HEK293 (cell line): ENCODE data around the gene GDAP1L1.

Experiments
- CTCF ChIA-PET: fragments of 350-600 bp; formaldehyde crosslinking; extraction: SDS; loops from one replicate; lab custom pipeline; 2021; ENCODE audit warnings: antibody characterized with exemption; lab: Yijun Ruan, JAX
- POLR2A ChIA-PET: fragments of 300-600 bp; formaldehyde crosslinking; extraction: SDS; loops from one replicate; lab custom pipeline; 2020; ENCODE audit warnings: antibody characterized with exemption, inconsistent platforms; lab: Yijun Ruan, JAX
- H3K27ac ChIP-seq: fragments of 200-500 bp; sonication (Bioruptor generic); 2 replicates; pipeline ENCODE4 v1.5.1; 2014; ENCODE audit warnings: low read depth, low read length, control low read depth, inconsistent platforms; ENCODE audit errors: extremely low read depth
- H3K36me3 ChIP-seq, 2 experiments: fragments of 200-500 bp in 1 of 2; sonication (Bioruptor generic) in 1 of 2; 1 replicate in 1 of 2; 2 replicates in 1 of 2; pipeline ENCODE4 v1.5.1; 2014 to 2017; ENCODE audit warnings: inconsistent platforms in 2 of 2, low read length in 2 of 2; ENCODE audit not compliant: control insufficient read depth in 2 of 2, insufficient read depth in 1 of 2
- H3K4me1 ChIP-seq: fragments of 200-500 bp; sonication (Bioruptor generic); 2 replicates; pipeline ENCODE4 v1.5.1; 2014; ENCODE audit warnings: mild to moderate bottlenecking, low read length, inconsistent platforms; ENCODE audit not compliant: control insufficient read depth, insufficient read depth
- H3K4me3 ChIP-seq: 2 replicates; pipeline ENCODE4 v1.5.1; 2011; ENCODE audit warnings: low read depth, mild to moderate bottlenecking, control low read depth, low read length, moderate library complexity
- H3K9me3 ChIP-seq: fragments of 200-500 bp; sonication (Bioruptor generic); 2 replicates; pipeline ENCODE4 v1.5.1; 2014; ENCODE audit warnings: low read depth, low read length, inconsistent platforms; ENCODE audit not compliant: control insufficient read depth, insufficient read depth
- CTCF ChIP-seq: fragments of 450-650 bp; formaldehyde crosslinking; IDR thresholded peaks from 2 replicates; pipeline ENCODE4 v1.5.1; 2016; ENCODE audit warnings: missing biosample characterization, missing genetic modification characterization
- GLIS2 ChIP-seq: fragments of 450-650 bp; formaldehyde crosslinking; IDR thresholded peaks from 2 replicates; pipeline ENCODE4 v1.5.1; 2016; ENCODE audit warnings: missing biosample characterization, missing genetic modification characterization
- KLF7 ChIP-seq: fragments of 450-650 bp; formaldehyde crosslinking; IDR thresholded peaks from 2 replicates; pipeline ENCODE4 v1.5.1; 2016; ENCODE audit warnings: missing biosample characterization, missing genetic modification characterization, borderline replicate concordance
- MZF1 ChIP-seq: fragments of 450-650 bp; formaldehyde crosslinking; IDR thresholded peaks from 2 replicates; pipeline ENCODE4 v1.5.1; 2017; ENCODE audit warnings: missing biosample characterization, missing genetic modification characterization, borderline replicate concordance
- OSR2 ChIP-seq: fragments of 450-650 bp; formaldehyde crosslinking; IDR thresholded peaks from 2 replicates; pipeline ENCODE4 v1.5.1; 2016; ENCODE audit warnings: missing biosample characterization, missing genetic modification characterization
- PBX3 ChIP-seq: sonication (generic); formaldehyde crosslinking; IDR thresholded peaks from 2 replicates; pipeline ENCODE4 v1.8.1; 2022; ENCODE audit warnings: mild to moderate bottlenecking, moderate library complexity, missing genetic modification reagents
- PRDM1 ChIP-seq: fragments of 450-650 bp; formaldehyde crosslinking; IDR thresholded peaks from 2 replicates; pipeline ENCODE4; 2016; ENCODE audit warnings: missing biosample characterization, missing genetic modification characterization
- PRDM4 ChIP-seq: fragments of 450-650 bp; formaldehyde crosslinking; IDR thresholded peaks from 2 replicates; pipeline ENCODE4 v1.5.1; 2017; ENCODE audit warnings: missing biosample characterization, missing genetic modification characterization
- REST ChIP-seq: fragments of 450-650 bp; formaldehyde crosslinking; IDR thresholded peaks from 2 replicates; pipeline ENCODE4 v1.5.1; 2016; ENCODE audit warnings: missing biosample characterization, missing genetic modification characterization
- ZBTB17 ChIP-seq: fragments of 450-650 bp; formaldehyde crosslinking; IDR thresholded peaks from 2 replicates; pipeline ENCODE4 v1.5.1; 2016; ENCODE audit warnings: missing biosample characterization, missing genetic modification characterization
- ZBTB26 ChIP-seq: fragments of 450-650 bp; formaldehyde crosslinking; optimal IDR thresholded peaks from 2 replicates; pipeline ENCODE3; 2016; ENCODE audit warnings: missing biosample characterization, mild to moderate bottlenecking, missing genetic modification characterization
- ZBTB7A ChIP-seq: fragments of 450-650 bp; formaldehyde crosslinking; IDR thresholded peaks from 2 replicates; pipeline ENCODE4 v1.5.1; 2016; ENCODE audit warnings: low read depth, missing biosample characterization, missing genetic modification characterization
- ZNF114 ChIP-seq: fragments of 450-650 bp; formaldehyde crosslinking; IDR thresholded peaks from 2 replicates; pipeline ENCODE4 v1.5.0; 2017; ENCODE audit warnings: missing biosample characterization, missing genetic modification characterization
- ZNF157 ChIP-seq: fragments of 450-650 bp; formaldehyde crosslinking; IDR thresholded peaks from 2 replicates; pipeline ENCODE4 v1.5.1; 2016; ENCODE audit warnings: missing biosample characterization, missing genetic modification characterization
- ZNF175 ChIP-seq: fragments of 450-650 bp; formaldehyde crosslinking; IDR thresholded peaks from 2 replicates; pipeline ENCODE4 v1.5.1; 2016; ENCODE audit warnings: missing biosample characterization, missing genetic modification characterization
- ZNF366 ChIP-seq: fragments of 450-650 bp; formaldehyde crosslinking; conservative IDR thresholded peaks from 2 replicates; pipeline ENCODE4 v1.5.1; 2016; ENCODE audit warnings: missing biosample characterization, missing genetic modification characterization
- ZNF514 ChIP-seq: fragments of 450-650 bp; formaldehyde crosslinking; IDR thresholded peaks from 2 replicates; pipeline ENCODE4 v1.5.1; 2016; ENCODE audit warnings: missing biosample characterization, missing genetic modification characterization
- ZNF560 ChIP-seq: fragments of 450-650 bp; formaldehyde crosslinking; IDR thresholded peaks from 2 replicates; pipeline ENCODE4 v1.5.1; 2017; ENCODE audit warnings: missing biosample characterization, missing genetic modification characterization, borderline replicate concordance
- ZNF580 ChIP-seq: fragments of 450-650 bp; formaldehyde crosslinking; IDR thresholded peaks from 2 replicates; pipeline ENCODE4 v1.5.1; 2016; ENCODE audit warnings: missing biosample characterization, missing genetic modification characterization
- ZNF600 ChIP-seq: fragments of 450-650 bp; formaldehyde crosslinking; IDR thresholded peaks from 2 replicates; pipeline ENCODE4 v1.5.1; 2016; ENCODE audit warnings: missing biosample characterization, missing genetic modification characterization
- ZNF701 ChIP-seq: fragments of 450-650 bp; formaldehyde crosslinking; IDR thresholded peaks from 2 replicates; pipeline ENCODE4 v1.5.1; 2016; ENCODE audit warnings: missing biosample characterization, missing genetic modification characterization

GDAP1L1 gene

GRCh38 chr20:44247586-44248409 is 690 bp downstream of the GDAP1L1 start:
- POLR2A ChIA-PET, result no interaction called here
- Histone ChIP-seq H3K4me3 (peak overlapping the region; percentile 30), H3K4me1 (no peaks in the 10 kb centered on the region), H3K36me3 (no peaks in the 10 kb centered on the region), H3K27ac (no peak overlapping the region), H3K9me3 (no peaks in the 10 kb centered on the region)
- CTCF ChIA-PET, result interaction anchor here (0.6 to 1.5 kb wide), 2 partner anchors 31 to 142 kb away, joined by 3 to 9 read pairs; no protein-coding TSS in a partner anchor
- TF ChIP-seq ZBTB7A (tag by site-specific recombination), result no peak
- no peak for TF ChIP-seq PBX3 (CRISPR knock-in tag)
- peak; percentile 69; the same call in 1 of the 2 replicates for TF ChIP-seq CTCF
- 0 out of 2 replicates have a peak, but pooled peaks have one; percentile 17 for TF ChIP-seq ZNF600 (tag by site-specific recombination)
- TF ChIP-seq PRDM1 (tag by site-specific recombination), result no peak
- TF ChIP-seq REST (tag by site-specific recombination), result peak; percentile 98
- 0 out of 2 replicates have a peak, but pooled peaks have one; percentile 12 for TF ChIP-seq ZBTB17 (tag by site-specific recombination)
- TF ChIP-seq ZNF366, result no peak
- TF ChIP-seq ZNF580 (tag by site-specific recombination), result no peak
- TF ChIP-seq ZNF514, result no peak
- no peak for TF ChIP-seq ZNF157 (tag by site-specific recombination)

GRCh38 chr20:44248410-44248759 is 1.3 kb downstream of the GDAP1L1 start:
- POLR2A ChIA-PET, result no interaction called here
- no peaks in the 10 kb centered on the region for H3K4me1 ChIP-seq
- CTCF ChIA-PET, result no interaction called here
- no peak for TF ChIP-seq ZBTB26
- TF ChIP-seq ZNF560 (tag by site-specific recombination), result no peak
- no peak for TF ChIP-seq PRDM1 (tag by site-specific recombination)
- no peak for TF ChIP-seq KLF7 (tag by site-specific recombination)
- no peak for TF ChIP-seq ZNF114 (tag by site-specific recombination)
- TF ChIP-seq ZNF175 (tag by site-specific recombination), result no peak
- TF ChIP-seq GLIS2 (tag by site-specific recombination), result no peak
- no peak for TF ChIP-seq OSR2 (tag by site-specific recombination)
- no peak for TF ChIP-seq ZBTB17 (tag by site-specific recombination)
- no peak for TF ChIP-seq MZF1
- TF ChIP-seq PRDM4 (tag by site-specific recombination), result no peak
- TF ChIP-seq ZNF701 (tag by site-specific recombination), result no peak
- H3K9me3 ChIP-seq, result no peaks in the 10 kb centered on the region
- H3K36me3 ChIP-seq, result no peaks in the 10 kb centered on the region
- no peak overlapping the region for H3K4me3 ChIP-seq
- H3K27ac ChIP-seq, result no peak overlapping the region
